Breast epithelium (tissue), 3 donors: ENCODE data around the gene UBALD1.

Experiments
- CTCF ChIP-seq, 3 donors: fragments of 450-650 bp; IDR thresholded peaks; one replicate each; pipeline ENCODE4 v1.5.1; 2016 to 2017; ENCODE audit warnings: antibody characterized with exemption in 3 of 3, mild to moderate bottlenecking in 3 of 3, moderate library complexity in 3 of 3
- POLR2A ChIP-seq: fragments of 450-650 bp; IDR thresholded peaks from one replicate; pipeline ENCODE4 v1.6.1; 2016; ENCODE audit warnings: antibody characterized with exemption, mild to moderate bottlenecking, moderate library complexity
- POLR2AphosphoS5 ChIP-seq, 3 donors: sonication (generic); formaldehyde crosslinking; IDR thresholded peaks; one replicate each; pipeline ENCODE4 v1.6.1; 2017; ENCODE audit warnings: antibody characterized with exemption in 3 of 3

- TF ChIP-seq CTCF (IDR thresholded peaks at IDR 0.05) (no peak), POLR2A (peak; percentile 67), POLR2AphosphoS5 (IDR thresholded peaks at IDR 0.05) (peak in 2 of 3 donors; percentile 41 to 70)
These were observed 10.3 kb upstream of the UBALD1 start for GRCh38 chr16:4624827-4625559.
